ELR (cell line): ENCODE data around the gene BAMBI.
A peak's percentile ranks its signal among the peaks of the same experiment; 100 is the strongest.

Source experiments
- DNase-seq: peaks from one replicate; pipeline ENCODE4 v3.0.0-alpha.2; 2015; ENCODE audit warnings: low read depth

The BAMBI gene

GRCh38 chr10:28705472-28705871 is 28.2 kb downstream of the BAMBI start:
- no peak for DNase-seq

- no peak for DNase-seq
Measured at GRCh38 chr10:28709001-28709710, 31.8 kb downstream of the BAMBI start.

GRCh38 chr10:28710202-28710886 is 33.0 kb downstream of the BAMBI start:
- DNase-seq: no peak

- no peak for DNase-seq
Measured at GRCh38 chr10:28711041-28711440, 33.7 kb downstream of the BAMBI start.

- DNase-seq: peak; percentile 15
Measured at GRCh38 chr10:28711776-28712175, 34.5 kb downstream of the BAMBI start.

- no peak for DNase-seq
Measured at GRCh38 chr10:28713626-28714352, 36.5 kb downstream of the BAMBI start.

- DNase-seq: no peak
Measured at GRCh38 chr10:28714401-28715053, 37.2 kb downstream of the BAMBI start.

GRCh38 chr10:28715246-28715645 is 37.9 kb downstream of the BAMBI start:
- no peak for DNase-seq

GRCh38 chr10:28715757-28716156 is 38.4 kb downstream of the BAMBI start:
- DNase-seq: no peak

- no peak for DNase-seq
Measured at GRCh38 chr10:28716748-28717147, 39.4 kb downstream of the BAMBI start.

GRCh38 chr10:28717656-28718201 is 40.4 kb downstream of the BAMBI start:
- no peak for DNase-seq

- DNase-seq: peak; percentile 62
Measured at GRCh38 chr10:28719789-28720436, 42.6 kb downstream of the BAMBI start.

GRCh38 chr10:28721318-28721951 is 44.1 kb downstream of the BAMBI start:
- no peak for DNase-seq

GRCh38 chr10:28722065-28722803 is 44.9 kb downstream of the BAMBI start:
- DNase-seq: peak; percentile 26

GRCh38 chr10:28728366-28728765 is 51.0 kb downstream of the BAMBI start:
- no peak for DNase-seq

GRCh38 chr10:28730031-28730778 is 52.9 kb downstream of the BAMBI start:
- no peak for DNase-seq

GRCh38 chr10:28732091-28732490 is 54.8 kb downstream of the BAMBI start:
- DNase-seq: no peak
